Measurements from ENCODE around the gene SMYD5.

SMYD5 gene

DNA sequence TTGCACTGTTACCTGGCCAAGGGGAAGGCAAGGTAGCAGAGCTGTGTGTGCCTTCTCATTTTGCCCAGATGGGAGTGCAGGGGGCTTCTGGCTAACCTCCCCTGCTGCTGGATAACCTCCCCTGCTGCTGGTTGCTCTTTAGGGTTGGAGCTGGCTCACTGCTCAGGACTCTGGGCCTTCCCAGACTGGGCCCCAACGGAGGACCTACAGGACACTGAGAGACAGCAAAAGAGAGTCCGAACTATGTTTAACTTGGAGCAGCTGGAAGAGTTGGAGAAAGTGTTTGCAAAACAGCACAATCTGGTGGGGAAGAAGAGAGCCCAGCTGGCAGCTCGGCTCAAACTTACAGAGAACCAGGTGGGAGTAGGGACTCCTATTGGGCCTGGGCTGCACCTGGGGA, 5.8 kb upstream of the SMYD5 start:
- no peak for DNase-seq

DNA sequence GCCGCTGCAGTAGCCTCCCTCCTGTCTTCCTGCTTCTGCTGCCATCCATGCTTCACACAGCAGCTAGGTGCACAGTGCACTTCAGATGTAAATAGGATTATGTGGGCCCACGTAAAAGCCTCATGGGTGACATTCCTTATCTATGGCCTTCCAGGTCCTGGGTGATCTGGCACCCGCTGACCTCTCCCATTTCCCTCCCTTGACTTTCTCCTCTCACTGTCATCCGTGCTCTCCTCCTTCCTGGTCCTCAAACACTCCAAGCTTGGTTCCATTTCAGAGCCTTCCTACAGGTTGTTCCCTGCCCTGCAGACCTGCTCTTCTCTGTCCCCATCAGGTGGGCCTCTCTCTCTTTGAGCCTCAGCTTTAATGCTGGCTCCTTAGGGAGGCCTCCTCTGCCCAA, 4.0 kb upstream of the SMYD5 start:
- no peak for DNase-seq

DNA sequence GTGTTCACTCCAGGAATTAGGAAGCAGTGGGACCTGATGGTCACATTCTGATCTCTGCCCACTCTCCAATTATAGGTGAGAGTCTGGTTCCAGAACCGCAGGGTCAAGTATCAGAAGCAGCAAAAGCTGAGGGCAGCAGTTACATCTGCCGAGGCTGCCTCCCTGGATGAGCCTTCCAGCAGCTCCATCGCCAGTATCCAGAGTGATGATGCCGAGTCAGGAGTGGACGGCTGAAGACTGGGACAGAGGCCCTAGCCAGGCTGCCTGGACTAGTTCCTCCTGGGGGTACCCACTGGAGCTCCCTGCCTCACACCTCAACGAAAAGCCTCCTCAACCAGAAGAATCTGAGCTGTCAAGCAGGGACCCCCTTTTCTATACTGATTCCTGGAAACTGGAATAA, 3.3 kb upstream of the SMYD5 start:
- DNase-seq = no peak

DNA sequence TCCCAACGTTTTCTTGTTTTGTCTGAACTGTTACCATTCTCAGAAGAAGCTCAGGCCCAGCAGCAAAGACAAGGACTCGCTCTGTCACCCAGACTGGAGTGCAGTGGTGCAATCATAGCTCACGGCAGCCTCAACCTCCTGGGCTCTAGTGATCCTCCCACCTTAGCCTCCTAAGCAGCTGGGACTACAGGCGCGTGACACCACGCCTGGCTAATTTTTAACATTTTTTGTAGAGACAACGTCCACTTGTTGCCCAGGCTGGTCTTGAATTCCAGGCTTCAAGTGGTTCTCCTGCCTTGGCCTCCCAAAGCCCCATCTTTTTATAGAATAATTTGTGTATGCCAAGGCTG, 2.0 kb upstream of the SMYD5 start:
- DNase-seq = no peak

DNA sequence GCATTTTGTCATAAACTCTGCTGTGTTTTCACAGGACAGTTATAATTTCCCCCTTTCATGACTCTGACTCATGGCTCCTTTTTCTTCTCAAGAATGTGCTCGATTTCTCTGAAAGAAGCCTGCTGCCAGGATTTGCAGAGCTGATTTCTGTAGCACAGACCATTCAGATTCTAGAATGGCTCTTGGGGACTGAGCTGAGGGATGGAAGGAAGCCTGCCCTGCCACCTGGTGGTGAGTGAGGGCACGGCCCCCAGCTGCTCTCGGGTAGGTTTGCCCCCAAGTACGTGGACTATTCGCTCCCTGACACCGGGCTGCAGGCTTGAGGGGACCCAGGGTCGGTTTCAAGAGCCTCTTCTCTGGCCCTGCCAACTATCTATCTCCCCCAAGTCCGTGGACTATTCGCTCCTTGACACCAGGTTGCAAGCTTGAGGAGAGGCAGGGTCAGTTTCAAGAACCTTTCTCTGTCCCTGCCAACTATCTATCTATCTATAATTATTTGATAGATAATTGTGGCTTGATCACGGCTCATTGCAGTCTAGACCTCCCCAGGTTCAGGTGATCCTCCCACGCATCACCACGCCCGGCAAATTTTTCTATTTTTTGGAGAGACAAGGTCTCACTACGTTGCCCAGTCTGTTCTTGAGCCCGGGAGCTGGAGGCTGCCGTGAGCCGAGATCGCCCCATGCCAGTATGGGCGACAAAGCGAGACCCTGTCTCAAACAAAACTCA, 1.4 kb upstream of the SMYD5 start:
- peak; percentile 62 for DNase-seq

DNA sequence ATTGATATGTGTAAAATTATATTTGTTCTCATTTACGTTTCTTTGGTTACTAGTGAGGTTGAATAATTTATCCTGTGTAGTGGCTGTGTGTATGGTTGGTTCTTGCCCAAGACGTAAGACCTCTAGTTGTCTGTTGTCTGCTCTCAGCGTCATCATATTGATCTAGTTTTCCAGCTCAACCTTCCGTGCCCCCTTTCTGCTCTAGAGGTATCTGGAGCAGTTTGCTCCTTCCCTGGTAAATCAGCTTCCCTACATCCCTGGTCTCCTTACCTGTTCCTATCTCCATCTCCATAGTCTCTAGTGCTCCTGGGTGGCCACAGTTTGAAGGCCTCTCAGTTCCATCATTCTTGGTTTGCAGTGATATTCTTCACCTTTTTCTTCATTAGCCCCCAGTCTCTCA, 1.2 kb downstream of the SMYD5 start:
- DNase-seq = no peak

DNA sequence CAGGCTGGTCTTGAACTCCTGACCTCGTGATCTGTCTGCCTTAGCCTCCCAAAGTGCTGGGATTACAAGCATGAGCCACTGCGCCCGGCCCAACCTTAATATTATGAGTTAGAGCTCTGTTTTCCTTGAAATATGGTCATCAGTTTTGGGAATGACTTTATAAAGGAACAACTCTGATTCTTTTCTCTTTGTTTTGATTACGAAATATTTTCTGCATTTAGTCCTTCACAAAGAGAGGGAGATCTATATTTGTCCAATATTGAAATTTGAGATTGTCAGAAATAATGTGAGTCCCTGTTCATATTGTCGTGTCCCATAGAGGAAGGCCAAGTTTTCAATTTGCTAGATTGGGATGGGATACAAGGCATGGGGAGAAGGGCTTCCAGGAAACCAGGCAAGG, 3.1 kb downstream of the SMYD5 start:
- DNase-seq = no peak

DNA sequence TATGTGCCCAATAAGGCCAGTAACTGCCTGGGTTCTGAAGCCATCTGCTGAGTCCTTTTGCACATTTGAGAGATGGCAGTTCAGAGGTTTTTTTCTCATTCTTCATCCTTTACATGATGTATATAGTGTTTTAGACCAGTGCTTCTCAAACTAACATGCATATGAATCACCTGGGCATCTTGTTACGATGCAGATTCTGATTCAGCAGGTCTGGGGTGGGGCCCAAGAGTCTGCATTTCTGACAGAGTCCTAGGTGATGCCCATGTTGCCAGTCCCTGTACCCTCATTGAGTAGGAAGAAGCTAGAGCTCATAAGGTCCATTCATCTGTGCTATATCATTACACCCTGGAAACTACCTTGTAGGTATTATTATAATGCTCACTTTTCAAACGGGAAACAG, 3.8 kb downstream of the SMYD5 start:
- DNase-seq = no peak

DNA sequence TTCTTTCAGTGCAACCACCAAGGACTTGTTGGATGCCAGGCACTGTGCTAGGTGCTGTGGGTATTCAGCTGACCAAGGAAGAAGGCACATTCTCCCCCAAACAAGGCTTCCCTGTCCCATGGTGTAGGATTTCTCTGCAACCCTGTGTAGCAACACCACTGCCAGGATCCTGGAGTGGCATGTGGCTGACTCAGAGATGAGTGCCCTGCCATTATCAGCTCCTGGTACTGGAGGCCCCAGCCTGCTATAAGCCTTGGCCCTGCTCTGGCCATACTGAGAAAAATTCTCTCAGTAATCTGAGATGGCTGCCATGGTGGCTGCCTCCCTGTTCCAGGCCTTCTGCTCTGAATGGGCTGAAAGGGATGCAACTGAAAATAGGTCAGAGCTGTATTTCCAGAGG, 4.3 kb downstream of the SMYD5 start:
- DNase-seq = no peak

DNA sequence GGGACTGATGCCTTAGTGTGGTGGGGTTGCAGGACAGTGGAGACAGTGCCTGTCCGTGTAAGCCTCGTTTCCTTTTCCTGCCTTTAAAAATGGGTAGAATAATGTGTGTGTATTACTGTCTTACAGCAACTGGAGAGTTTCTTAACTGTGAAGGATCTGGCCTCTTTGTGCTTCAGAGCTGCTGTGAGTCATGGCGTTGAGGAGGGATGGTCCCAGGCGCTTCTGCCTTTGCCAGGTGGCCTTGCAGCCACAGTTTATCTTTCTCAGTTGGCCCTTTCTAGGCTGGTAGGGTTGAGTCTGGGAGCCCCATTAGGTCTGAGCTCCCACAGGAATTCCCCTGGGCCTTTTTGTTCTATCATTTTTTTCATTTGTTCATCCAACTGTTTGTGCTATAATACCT, 9.8 kb downstream of the SMYD5 start:
- no peak for DNase-seq

DNA sequence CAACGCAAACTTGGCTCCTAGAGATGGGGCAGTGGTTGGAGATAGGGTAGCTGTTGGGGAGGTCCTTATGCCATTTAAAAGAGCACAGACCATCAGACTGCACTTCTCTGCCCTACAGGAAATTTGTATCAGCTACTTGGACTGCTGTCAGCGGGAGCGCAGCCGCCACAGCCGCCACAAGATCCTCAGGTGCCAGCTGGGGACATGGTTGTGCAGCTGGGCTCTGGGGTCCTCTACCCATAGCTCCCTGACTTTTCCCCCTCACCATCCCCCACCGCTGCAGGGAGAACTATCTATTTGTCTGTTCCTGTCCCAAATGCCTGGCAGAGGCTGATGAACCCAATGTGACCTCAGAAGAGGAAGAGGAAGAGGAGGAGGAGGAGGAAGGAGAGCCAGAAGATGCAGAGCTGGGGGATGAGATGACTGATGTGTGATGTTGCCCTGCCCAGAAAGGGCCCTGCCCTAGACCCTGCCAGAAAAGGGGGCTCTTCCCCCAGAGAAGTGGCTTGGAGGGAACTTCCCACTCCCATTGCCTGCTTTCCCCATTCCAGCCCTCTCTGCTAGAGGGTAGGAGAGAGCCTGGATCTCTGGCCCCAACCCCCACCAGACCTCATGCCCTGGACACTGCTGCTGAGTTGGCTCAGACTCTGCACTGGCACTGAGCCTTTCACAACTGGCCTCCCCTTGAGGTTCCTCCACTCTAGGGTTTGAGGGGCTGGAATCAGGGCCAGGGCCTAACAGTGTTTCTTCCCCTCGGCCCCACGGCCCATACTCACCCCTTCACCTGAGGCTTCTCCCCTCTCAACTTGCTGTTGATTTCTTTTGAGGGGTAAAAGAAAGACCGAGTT, 11.7 kb downstream of the SMYD5 start:
- DNase-seq = no peak

DNA sequence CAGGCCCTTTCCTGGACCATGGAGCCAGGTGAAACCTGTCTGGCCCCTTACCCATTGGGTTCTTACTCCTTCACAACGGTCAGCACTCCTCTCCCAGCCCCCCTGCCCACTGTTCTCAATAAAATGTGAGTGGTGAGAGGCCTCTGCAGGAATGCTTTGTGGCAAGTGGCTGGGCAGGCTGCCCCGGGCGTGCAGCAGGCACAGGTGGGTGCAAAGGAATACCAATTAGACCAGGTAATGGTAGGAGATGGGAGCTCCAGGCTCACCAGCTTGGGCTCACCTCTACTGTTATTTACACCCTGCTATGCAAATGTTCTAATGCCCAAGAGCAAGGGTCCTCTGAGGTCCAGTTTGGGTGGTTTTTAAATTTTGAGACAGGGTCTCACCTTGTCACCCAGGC, 13.0 kb downstream of the SMYD5 start:
- no peak for DNase-seq

DNA sequence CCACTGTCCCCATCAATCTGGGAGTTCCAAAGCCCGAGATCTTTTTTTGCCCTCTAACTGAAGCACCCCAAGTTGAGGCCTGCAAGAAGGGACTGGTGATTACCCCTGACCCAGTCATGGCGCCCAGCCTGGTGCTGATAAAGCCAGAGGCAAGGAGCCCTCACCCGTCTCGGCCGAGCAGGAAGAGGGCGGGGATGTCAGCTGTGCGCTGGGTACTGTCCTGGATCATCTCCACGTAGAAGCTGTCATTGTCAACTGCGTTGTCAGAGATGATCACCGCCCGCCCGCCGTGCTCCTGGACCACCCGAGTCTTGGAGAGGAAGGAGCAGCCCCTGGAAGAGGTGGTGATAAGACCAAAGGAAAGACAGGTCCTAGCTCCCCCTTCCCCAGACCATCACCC, 14.6 kb downstream of the SMYD5 start:
- DNase-seq = no peak

DNA sequence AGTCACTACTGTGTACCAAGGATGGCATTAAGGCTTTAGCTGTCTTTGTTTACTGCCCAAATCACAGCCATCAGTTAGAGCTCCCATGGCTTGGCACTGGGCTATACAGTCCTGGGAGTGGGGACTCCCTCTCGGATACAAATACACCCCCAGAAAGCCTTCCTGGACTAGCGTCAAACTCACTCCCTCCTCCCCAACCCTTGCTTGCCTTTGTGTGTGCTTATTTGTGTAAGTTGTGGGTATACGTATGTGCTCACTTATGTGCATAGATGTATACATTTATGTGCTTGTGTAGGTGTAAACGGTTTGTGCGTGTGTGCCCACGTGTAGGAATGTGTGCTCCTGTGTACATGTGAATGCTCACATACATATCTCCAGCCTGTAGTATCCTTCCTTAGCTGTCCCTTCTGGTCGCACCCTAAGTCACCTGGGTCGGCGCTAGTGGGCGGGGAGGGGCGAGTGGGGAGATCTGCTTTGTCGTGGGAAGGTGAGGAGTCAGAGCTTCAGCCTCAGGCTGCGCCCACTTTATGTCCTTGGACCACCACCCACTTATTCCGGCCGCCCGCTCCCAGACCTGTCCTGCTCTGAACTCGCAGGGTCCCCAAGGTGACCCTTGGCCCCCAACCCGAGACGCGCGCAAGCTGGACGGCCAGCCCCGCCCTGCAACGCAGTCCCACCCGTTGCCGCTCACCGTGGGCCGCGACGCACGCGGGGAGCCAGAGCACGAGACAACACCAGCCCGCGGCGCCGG, 18.5 kb downstream of the SMYD5 start:
- DNase-seq = peak; percentile 38

DNA sequence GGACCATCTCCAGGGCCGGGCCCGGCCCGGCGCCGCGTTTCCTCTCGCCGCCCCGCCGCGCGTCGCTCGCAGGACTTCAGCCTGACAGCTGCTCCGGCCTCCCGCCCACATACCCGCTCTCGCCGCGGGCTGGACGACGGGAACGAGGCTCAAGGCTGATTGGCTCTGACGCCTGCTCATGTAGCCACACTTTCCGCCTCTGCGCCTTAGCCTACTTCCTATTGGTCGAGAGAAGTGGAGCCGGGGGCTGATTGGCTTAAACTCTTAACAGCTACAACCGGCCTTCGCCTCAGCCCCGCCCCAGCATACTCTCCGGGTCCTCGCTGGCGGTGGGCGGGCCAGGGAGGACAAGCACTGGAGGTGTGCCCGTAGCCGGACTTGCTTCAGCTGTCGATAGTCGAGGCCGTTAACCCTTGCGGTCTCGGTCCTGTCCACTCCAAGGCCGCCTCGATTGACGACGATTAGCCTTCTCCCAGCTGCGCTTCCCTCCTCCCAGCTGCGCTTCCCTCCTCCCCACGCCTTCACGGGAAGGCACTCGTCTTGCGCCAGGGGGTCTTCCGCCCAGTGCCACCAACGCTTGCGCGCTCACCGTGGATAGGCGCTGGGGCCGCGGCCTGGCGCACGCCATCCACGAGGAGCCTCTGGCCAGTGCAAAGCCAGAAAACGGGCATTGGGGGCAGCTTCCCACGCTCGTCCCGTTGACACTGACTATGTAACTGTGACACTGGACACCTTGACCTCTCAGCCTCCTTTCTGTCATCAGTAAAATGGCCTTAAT, 19.3 kb downstream of the SMYD5 start, which contains the start of gene PRADC1:
PRADC1 (minus strand) TSS at position 86 of the 778 bp plus-strand sequence; CDS start at position 7, 79 bp downstream.
- peak; percentile 100 for DNase-seq

DNA sequence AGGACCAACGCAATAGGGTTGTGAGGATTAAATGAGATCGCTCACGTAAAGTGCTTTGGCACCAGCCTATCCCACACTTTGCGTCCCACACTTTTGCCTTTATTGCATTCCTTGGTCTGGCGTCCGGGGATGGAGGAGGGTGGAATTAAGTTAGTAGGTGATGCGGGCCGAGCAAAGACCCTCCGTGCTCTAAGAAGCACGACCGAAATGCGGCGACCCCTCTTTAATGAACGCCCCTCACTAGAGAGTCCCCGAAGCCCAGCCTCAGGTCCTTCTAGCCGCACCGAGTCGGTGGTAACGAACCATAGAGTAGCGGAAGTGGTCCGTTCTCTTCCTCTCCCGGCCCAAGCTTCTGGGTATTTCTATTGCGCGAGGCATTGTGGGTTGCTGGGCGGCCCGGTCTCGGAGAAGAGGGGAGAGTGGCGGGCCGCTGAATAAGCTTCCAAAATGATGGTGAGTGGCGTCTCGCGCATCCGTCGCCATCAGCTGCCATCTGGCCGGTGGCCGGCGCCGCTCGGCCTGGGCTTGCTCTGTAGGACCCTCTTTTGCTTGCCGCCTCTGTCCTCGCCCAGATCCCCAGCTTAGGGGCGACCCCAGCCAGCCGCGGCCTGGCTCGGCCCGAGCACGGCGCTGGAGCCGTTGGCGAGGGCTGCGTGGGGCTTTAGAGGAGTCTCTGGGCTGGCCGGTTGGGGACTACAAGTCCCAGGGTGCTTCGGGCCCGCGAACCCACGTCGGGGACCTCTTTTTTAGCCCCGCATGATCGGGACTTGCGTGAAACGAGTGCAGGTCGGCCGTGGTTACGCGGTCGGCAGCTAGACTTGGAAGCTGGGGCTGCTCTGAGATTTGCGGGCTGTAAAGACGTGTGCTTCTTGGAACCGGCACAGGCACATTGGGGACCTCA, 20.1 kb downstream of the SMYD5 start, which contains the start of gene CCT7:
CCT7 (plus strand) TSS at position 377 of the 901 bp plus-strand sequence; CDS start at position 448, 71 bp downstream.
- DNase-seq = peak; percentile 94

DNA sequence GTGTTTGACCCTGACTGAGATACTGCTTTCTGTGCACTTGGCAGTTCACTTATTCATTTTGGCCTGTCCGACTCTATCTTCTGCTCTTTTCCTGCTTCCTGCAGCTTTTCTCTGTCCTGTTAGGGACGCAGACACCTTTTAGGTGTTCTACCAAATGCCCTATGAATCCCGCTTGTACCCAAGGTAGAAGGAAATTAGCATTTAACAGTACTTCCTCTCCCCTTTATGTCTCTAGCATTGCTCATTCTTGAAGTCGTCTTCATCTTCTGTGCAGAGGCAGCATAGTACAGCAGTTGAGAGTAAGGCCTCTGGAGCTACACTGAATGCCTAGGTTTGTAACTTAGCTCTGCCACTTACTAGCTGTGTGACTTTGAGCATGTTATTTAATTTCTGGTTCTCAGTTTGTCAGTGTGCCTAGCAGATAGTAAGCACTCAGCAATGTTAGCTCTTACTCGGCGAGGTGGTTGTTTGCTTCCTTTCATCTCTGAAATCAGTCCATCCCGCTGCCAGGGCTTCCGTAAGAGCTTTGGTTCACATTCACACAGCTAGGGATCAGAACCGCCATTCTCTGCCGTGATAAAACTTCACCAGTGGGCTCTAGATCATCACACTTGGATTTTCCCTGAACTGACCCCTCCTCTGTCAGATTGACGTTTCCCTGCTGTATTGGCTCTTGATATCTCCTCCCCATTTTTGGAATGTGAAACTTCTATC, 21.4 kb downstream of the SMYD5 start:
- no peak for DNase-seq

DNA sequence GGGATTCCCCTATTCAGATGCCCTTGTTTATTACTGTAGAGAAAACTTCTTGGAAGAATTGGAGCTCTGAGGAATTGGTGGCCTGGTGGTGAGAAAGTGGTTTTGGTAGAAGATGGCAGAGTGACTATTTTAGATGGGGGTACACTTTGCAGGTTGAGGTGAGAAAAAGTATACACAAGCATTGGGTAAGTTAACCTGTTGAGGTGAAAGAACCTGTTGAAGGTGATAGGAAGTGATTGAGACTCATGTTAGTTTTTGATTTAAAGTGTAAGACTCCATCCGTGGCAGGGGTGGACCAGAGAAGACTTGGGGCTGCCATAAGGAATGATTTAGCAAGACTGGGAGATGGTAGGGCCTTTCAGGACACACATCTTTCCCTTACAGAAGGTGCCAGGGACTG, 23.1 kb downstream of the SMYD5 start:
- no peak for DNase-seq

DNA sequence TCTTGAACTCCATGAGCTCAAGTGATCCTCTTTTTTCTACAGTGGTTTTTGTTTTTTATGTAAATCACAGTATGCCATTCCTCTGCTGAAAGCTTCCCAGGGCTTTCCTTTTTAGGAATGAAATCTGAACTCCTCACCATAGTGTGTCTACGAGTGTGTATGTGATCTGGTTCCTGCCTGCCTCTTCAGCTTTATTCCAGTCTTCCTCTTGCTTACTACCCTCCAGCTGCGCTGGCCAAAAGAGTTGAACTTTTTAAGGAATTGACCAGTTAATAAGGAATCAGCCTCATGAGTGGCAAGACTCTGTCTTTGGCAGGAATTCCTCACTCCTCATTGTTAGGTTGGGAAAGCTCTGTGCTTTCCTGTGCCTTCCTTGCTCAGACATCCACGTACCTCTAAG, 24.1 kb downstream of the SMYD5 start:
- DNase-seq = no peak

DNA sequence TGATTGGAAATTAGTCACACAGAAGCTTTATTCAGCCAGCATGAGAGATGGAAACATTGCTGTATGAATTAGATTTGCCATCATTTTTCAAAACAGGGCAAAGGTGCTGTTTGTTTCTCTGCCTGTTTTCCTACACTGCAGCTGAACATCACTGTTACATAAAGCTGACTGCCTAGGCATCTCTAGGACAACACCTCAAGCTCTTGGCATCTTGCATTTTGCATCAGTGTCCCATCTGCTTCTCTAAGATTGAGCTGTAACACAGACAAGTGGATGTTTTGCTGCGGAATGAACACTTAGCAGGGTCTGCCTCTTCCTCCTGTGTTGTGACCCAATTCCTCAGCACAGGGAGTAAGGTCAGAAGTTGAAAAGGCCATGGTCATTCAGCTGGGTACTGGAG, 24.9 kb downstream of the SMYD5 start:
- DNase-seq = no peak

DNA sequence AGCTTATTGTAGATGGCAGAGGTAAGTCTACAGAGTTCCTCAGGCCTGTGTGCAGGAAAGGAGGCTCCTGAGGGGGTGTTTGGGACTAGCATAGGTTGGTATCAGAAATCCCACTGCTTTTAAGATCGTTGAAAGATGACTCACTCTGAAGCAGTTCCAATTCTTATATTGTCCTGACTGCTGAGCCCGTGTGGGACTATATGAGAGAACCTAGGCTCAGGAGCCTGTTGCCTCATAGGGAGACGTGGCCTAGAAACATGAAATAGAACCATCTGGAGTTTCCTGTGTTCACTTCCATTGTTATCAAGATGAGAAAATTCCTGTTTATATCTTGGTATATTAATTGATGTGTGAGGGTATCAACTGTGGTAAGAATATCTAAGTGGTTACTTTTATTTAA, 25.7 kb downstream of the SMYD5 start:
- no peak for DNase-seq
